H1 (cell line): ENCODE data around the gene SOX6. TPM values are rescaled to one million over a fixed set of nuclear protein-coding genes. Genes with fewer than 3 reads are reported as not detected.

ENCODE experiments used
- CHD1 ChIP-seq: IDR thresholded peaks from 2 replicates; pipeline ENCODE4 v1.6.1; 2012; ENCODE audit warnings: low read depth, low read length, improper control_type of control experiment
- CTBP2 ChIP-seq: IDR thresholded peaks from 2 replicates; pipeline ENCODE4 v1.7.0; 2011; ENCODE audit warnings: borderline replicate concordance, mild to moderate bottlenecking, moderate library complexity, mixed read lengths, low read length; ENCODE audit not compliant: insufficient read depth, insufficient read length
- CTCF ChIP-seq, 3 experiments: IDR thresholded peaks; 1 replicate in 2 of 3; 2 replicates in 1 of 3; pipeline versions ENCODE4 v1.5.1 to v1.6.1; 2011; ENCODE audit warnings: low read length in 3 of 3, mild to moderate bottlenecking in 3 of 3, inconsistent platforms in 2 of 3, low read depth in 1 of 3, moderate library complexity in 1 of 3; ENCODE audit not compliant: insufficient read depth in 1 of 3; ENCODE audit errors: control extremely low read depth in 1 of 3
- RBBP5 ChIP-seq: IDR thresholded peaks from 2 replicates; pipeline ENCODE4 v1.7.1; 2012; ENCODE audit warnings: low read depth, mild to moderate bottlenecking, inconsistent platforms, low read length, moderate library complexity, borderline replicate concordance
- RXRA ChIP-seq: IDR thresholded peaks from 2 replicates; pipeline ENCODE4 v1.6.1; 2011; ENCODE audit warnings: low read depth, mild to moderate bottlenecking, low read length, moderate library complexity; ENCODE audit not compliant: insufficient read depth
- SUZ12 ChIP-seq: fragments of 200-600 bp; sonication (generic); IDR thresholded peaks from 2 replicates; pipeline ENCODE4 v1.6.1; 2012; ENCODE audit warnings: mild to moderate bottlenecking, inconsistent platforms, low read length, moderate library complexity, mixed read lengths
- polyA plus RNA-seq, 7 experiments: library from polyadenylated mRNA; depleted of rRNA in 3 of 7; stranded (reverse) in 5 of 7; unstranded in 2 of 7; fragments of >200 nt in 5 of 7; fragments of 200-250 nt in 2 of 7; gene quantifications; 1 replicate in 5 of 7; 2 replicates in 1 of 7; 4 replicates in 1 of 7; pipeline versions ENCODE4 v1.2.1 to v1.2.3, GENCODE V29; 2011 to 2013; ENCODE audit warnings: missing spikeins in 2 of 7, mixed read lengths in 2 of 7
- total RNA-seq: library from RNA; stranded (reverse); fragmentation: NEBNext Ultra II Directional; extraction: Animal tissue kit (Norgen Biotek cat#: 25700); gene quantifications from 2 replicates; pipeline ENCODE4 v1.2.1, GENCODE V29; 2021

SOX6 gene
- total and polyA plus RNA-seq, 2 of the 8 experiments (the other 6 are each of a cell fraction or from before 2014, with no cell fraction given): 0.09 TPM; not detected in 1

GRCh38 chr11:16182553-16182952 is 173.8 kb downstream of the SOX6 start (continued):
- TF ChIP-seq CTCF (IDR thresholded peaks at IDR 0.05; ENCODE audit: control extremely low read depth in 1 of 3, insufficient read depth in 1 of 3, low read depth in 1 of 3, low read length in 3 of 3) (no peak), CTBP2 (no peak), RXRA (no peak), CHD1 (no peak), SUZ12 (no peak), RBBP5 (no peak)
